Fibroblast of lung (primary cell): ENCODE measurements around the gene KRTAP6-1. TPM values are rescaled to one million over a fixed set of nuclear protein-coding genes. Genes with fewer than 3 reads are reported as not detected.

Source experiments
- DNase-seq, 2 donors: peaks; one replicate each; pipeline versions ENCODE4 v3.0.0 to v3.0.0-alpha.2; 2010; ENCODE audit warnings: low read depth in 2 of 2
- H2AFZ ChIP-seq: 2 replicates; pipeline ENCODE4 v1.5.1; 2012; ENCODE audit warnings: low read length, control low read depth, inconsistent platforms
- H3K27ac ChIP-seq: 2 replicates; pipeline ENCODE4 v1.5.1; 2011; ENCODE audit warnings: low read length, control low read depth; ENCODE audit not compliant: insufficient read depth
- H3K27me3 ChIP-seq: 2 replicates; pipeline ENCODE4 v1.5.1; 2011; ENCODE audit warnings: mild to moderate bottlenecking, low read length; ENCODE audit not compliant: control insufficient read depth, insufficient read depth
- H3K36me3 ChIP-seq: 2 replicates; pipeline ENCODE4 v1.5.1; 2011; ENCODE audit warnings: low read length; ENCODE audit not compliant: control insufficient read depth, insufficient read depth
- H3K4me1 ChIP-seq: 2 replicates; pipeline ENCODE4 v1.5.1; 2011; ENCODE audit warnings: low read length; ENCODE audit not compliant: control insufficient read depth, insufficient read depth; ENCODE audit errors: extremely low read depth
- H3K4me2 ChIP-seq: 2 replicates; pipeline ENCODE4 v1.5.1; 2011; ENCODE audit warnings: low read length, control low read depth; ENCODE audit not compliant: insufficient read depth; ENCODE audit errors: extremely low read depth
- H3K4me3 ChIP-seq, 4 experiments: fragments of 200-600 bp in 1 of 4; sonication (generic) in 1 of 4; replicated peaks in 1 of 4; 2 replicates each; pipeline ENCODE4 v1.5.1; 2011 to 2016; ENCODE audit warnings: low read length in 4 of 4, low read depth in 3 of 4, mild to moderate bottlenecking in 3 of 4, control low read depth in 2 of 4, inconsistent platforms in 1 of 4, mixed read lengths in 1 of 4; ENCODE audit not compliant: insufficient read depth in 1 of 4; ENCODE audit errors: control extremely low read depth in 1 of 4
- H3K79me2 ChIP-seq: 2 replicates; pipeline ENCODE4 v1.5.1; 2012; ENCODE audit warnings: mild to moderate bottlenecking, low read length, inconsistent platforms; ENCODE audit not compliant: control insufficient read depth, insufficient read depth
- H3K9ac ChIP-seq: 2 replicates; pipeline ENCODE4 v1.5.1; 2011; ENCODE audit warnings: mild to moderate bottlenecking, low read length, control low read depth; ENCODE audit not compliant: insufficient read depth
- H3K9me3 ChIP-seq: 2 replicates; pipeline ENCODE4 v1.5.1; 2012; ENCODE audit warnings: low read depth, low read length; ENCODE audit not compliant: control insufficient read depth, insufficient read depth
- H4K20me1 ChIP-seq: 2 replicates; pipeline ENCODE4 v1.5.1; 2011; ENCODE audit warnings: low read length; ENCODE audit not compliant: control insufficient read depth, insufficient read depth; ENCODE audit errors: extremely low read depth
- CTCF ChIP-seq, 2 donors: IDR thresholded peaks in 1 of 2; conservative IDR thresholded peaks in 1 of 2; 1 replicate in 1 of 2; 2 replicates in 1 of 2; pipeline ENCODE4 v1.5.1; 2011 to 2012; ENCODE audit warnings: low read length in 2 of 2, control low read depth in 1 of 2, inconsistent platforms in 1 of 2, low read depth in 1 of 2, mild to moderate bottlenecking in 1 of 2
- EZH2 ChIP-seq: IDR thresholded peaks from 2 replicates; pipeline ENCODE4 v1.5.1; 2012; ENCODE audit warnings: low read length, control low read depth, mild to moderate bottlenecking; ENCODE audit errors: missing control alignments
- polyA plus RNA-seq, 2 donors: library from polyadenylated mRNA; depleted of rRNA in 1 of 2; stranded (reverse) in 1 of 2; unstranded in 1 of 2; fragments of >200 nt; gene quantifications; 2 replicates each; pipeline ENCODE4 v1.2.1, GENCODE V29; 2011 to 2012; ENCODE audit warnings: missing spikeins in 1 of 2
- total RNA-seq: library from RNA; depleted of rRNA; stranded (reverse); fragments of >200 nt; gene quantifications from 2 replicates; pipeline ENCODE4 v1.2.1, GENCODE V29; 2014

Gene KRTAP6-1
- total and polyA plus RNA-seq, 2 donors (not counting 1 experiment from before 2014, with no cell fraction given) = not detected

GRCh38 chr21:30592140-30592539, 21.6 kb downstream of the KRTAP6-1 start, which contains the start of gene KRTAP6-3:
Gene KRTAP6-3 (plus strand): TSS chr21:30592440. CDS start chr21:30592446, 6 bp downstream.
- H3K9ac ChIP-seq = no peak within 1 kb of the TSS
- no peak within 1 kb of the TSS for H3K4me2 ChIP-seq
- H3K27ac ChIP-seq = no peak within 1 kb of the TSS
- H4K20me1 ChIP-seq = no peaks in the 10 kb centered on the region
- H3K9me3 ChIP-seq = no peaks in the 10 kb centered on the region
- H3K36me3 ChIP-seq = no peaks in the 10 kb centered on the region
- H3K4me3 ChIP-seq = no peak within 1 kb of the TSS
- H3K79me2 ChIP-seq = no peaks in the 10 kb centered on the region
- no peak for DNase-seq
- H3K4me1 ChIP-seq = no peaks in the 10 kb centered on the region
- no peak within 1 kb of the TSS for H2AFZ ChIP-seq
- no peak for TF ChIP-seq EZH2
- no peak for TF ChIP-seq CTCF (conservative IDR thresholded peaks at IDR 0.05 in 1 of 2, IDR thresholded peaks at IDR 0.05 in 1 of 2; ENCODE audit: low read depth in 1 of 2, low read length in 2 of 2)
- H3K27me3 ChIP-seq = no peaks in the 10 kb centered on the region

- Histone ChIP-seq H2AFZ (no peak within 1 kb of the TSS), H3K27ac (no peak within 1 kb of the TSS), H4K20me1 (no peaks in the 10 kb centered on the region), H3K36me3 (no peaks in the 10 kb centered on the region), H3K79me2 (no peaks in the 10 kb centered on the region), H3K4me3 (no peak within 1 kb of the TSS), H3K4me1 (no peaks in the 10 kb centered on the region), H3K27me3 (no peaks in the 10 kb centered on the region), H3K9me3 (no peaks in the 10 kb centered on the region), H3K4me2 (no peak within 1 kb of the TSS), H3K9ac (no peak within 1 kb of the TSS)
- TF ChIP-seq CTCF (conservative IDR thresholded peaks at IDR 0.05 in 1 of 2, IDR thresholded peaks at IDR 0.05 in 1 of 2; ENCODE audit: low read depth in 1 of 2, low read length in 2 of 2) = no peak
- no peak for TF ChIP-seq EZH2
- DNase-seq = no peak
Observed at GRCh38 chr21:30590297-30590696, 23.4 kb downstream of the KRTAP6-1 start, which contains the start of gene KRTAP22-2. Gene KRTAP22-2 (minus strand): TSS chr21:30590397.

- Histone ChIP-seq H3K4me3 (no peak overlapping the region), H3K9me3 (no peaks in the 10 kb centered on the region), H3K27me3 (no peaks in the 10 kb centered on the region), H3K27ac (no peak overlapping the region), H4K20me1 (no peaks in the 10 kb centered on the region), H3K9ac (no peak overlapping the region), H2AFZ (no peak overlapping the region), H3K79me2 (no peaks in the 10 kb centered on the region), H3K4me2 (no peak overlapping the region), H3K36me3 (no peaks in the 10 kb centered on the region), H3K4me1 (no peaks in the 10 kb centered on the region)
- DNase-seq = no peak
- no peak for TF ChIP-seq CTCF (conservative IDR thresholded peaks at IDR 0.05 in 1 of 2, IDR thresholded peaks at IDR 0.05 in 1 of 2; ENCODE audit: low read depth in 1 of 2, low read length in 2 of 2)
- TF ChIP-seq EZH2 = no peak
Observed at GRCh38 chr21:30582870-30583269, 30.9 kb downstream of the KRTAP6-1 start.
